Right lobe of liver (tissue), 6 donors: ENCODE results near the gene FAM13B. TPM values are rescaled to one million over a fixed set of nuclear protein-coding genes. Genes with fewer than 3 reads are reported as not detected.

Experiments
- ATAC-seq, 4 donors: fragments of 200-7000 bp; cut with Tn5 transposase; one replicate each; pipeline ENCODE4 v1.9.1; 2020; ENCODE audit warnings: mild to moderate bottlenecking in 4 of 4, moderate library complexity in 4 of 4
- DNase-seq, 3 donors: peaks; one replicate each; pipeline ENCODE4 v3.0.0-alpha.2; 2020
- H3K27ac ChIP-seq, 3 donors: fragments of 200-600 bp; one replicate each; pipeline ENCODE4 v1.8.0; 2022
- H3K27me3 ChIP-seq, 2 donors: fragments of 200-600 bp; one replicate each; pipeline ENCODE4 v1.8.0; 2022
- H3K36me3 ChIP-seq, 4 donors: fragments of 200-600 bp; sonication (generic) in 1 of 4; one replicate each; pipeline versions ENCODE4 v1.5.1 to v1.8.0; 2017 to 2022; ENCODE audit warnings: control low read depth in 1 of 4
- H3K4me1 ChIP-seq, 4 donors: fragments of 200-600 bp; sonication (generic) in 1 of 4; one replicate each; pipeline versions ENCODE4 v1.5.1 to v1.8.0; 2017 to 2022; ENCODE audit warnings: control low read depth in 1 of 4
- H3K4me3 ChIP-seq, 3 donors: fragments of 200-600 bp; one replicate each; pipeline ENCODE4 v1.8.0; 2022
- H3K9me3 ChIP-seq, 4 donors: fragments of 200-600 bp; sonication (generic) in 1 of 4; one replicate each; pipeline versions ENCODE4 v1.5.1 to v1.8.0; 2017 to 2022; ENCODE audit warnings: control low read depth in 1 of 4
- POLR2A ChIP-seq: fragments of 450-650 bp; IDR thresholded peaks from one replicate; pipeline ENCODE4 v1.6.1; 2017; ENCODE audit warnings: antibody characterized with exemption, mild to moderate bottlenecking
- WGBS: methylation state at CpG from one replicate; pipeline ENCODE4 v1.1.6; 2018; ENCODE audit warnings: low coverage, low lambda C conversion rate; ENCODE audit not compliant: insufficient coverage; ENCODE audit errors: missing lambda C conversion rate; 5-methylcytosine and 5-hydroxymethylcytosine counted together
- intact Hi-C, 2 donors: fragments of 100-400 bp; cut with DNase I; formaldehyde crosslinking; loops; one replicate each; pipeline versions ENCODE4 v1.11.2 to v1.14.1; 2022
- total RNA-seq, 6 experiments: library from RNA; depleted of rRNA in 2 of 6; stranded (reverse); fragments of >200 nt in 2 of 6; fragmentation: NEBNext Ultra II Directional in 3 of 6; extraction: Animal tissue kit (Norgen Biotek cat#: 25700) in 3 of 6; gene quantifications; one replicate each; pipeline versions ENCODE4 v1.1.0 to v1.2.4, GENCODE V29; 2016 to 2023
- TF ChIP-seq, protein P1 (sequence below), 4 donors: fragments of 200-600 bp in 3 of 4; fragments of 450-650 bp in 1 of 4; IDR thresholded peaks; one replicate each; pipeline versions ENCODE4 v1.5.1 to v1.8.0; 2016 to 2022; ENCODE audit warnings: antibody characterized with exemption in 4 of 4, mild to moderate bottlenecking in 2 of 4
- donor health status: DM: no; HTN: yes; CAD: no.
- donor health status: DM: no; HTN: no; CAD: no.
- donor health status: DM: no; HTN: no; CAD: no.
- donor health status: DM: no; HTN: yes; CAD: no.
- donor health status: DM: no; HTN: yes; CAD: no.

The FAM13B gene
- total RNA-seq, 6 experiments from 2014 or later = 6.0 to 12.4 (median 6.5) TPM

DNA sequence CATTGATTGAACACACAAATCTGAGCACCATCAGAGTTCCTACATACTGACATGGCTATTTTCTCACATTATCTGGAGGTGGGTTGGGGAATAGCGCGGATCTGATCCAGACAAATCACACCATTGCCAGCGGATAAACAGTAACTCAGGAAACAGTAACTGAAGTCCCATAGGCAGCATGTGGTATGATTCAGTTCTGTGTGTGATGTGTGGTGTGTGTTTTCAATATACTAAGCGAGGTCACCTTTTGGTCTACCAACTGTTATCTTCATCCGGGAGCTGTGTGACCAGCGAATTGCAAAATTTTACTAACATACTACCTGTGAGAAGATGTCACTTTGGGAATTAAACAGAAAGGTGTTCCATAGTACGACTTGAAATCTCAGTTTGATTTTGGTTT lies 93.5 kb downstream of the FAM13B start:
- WGBS = 76% methylated on average over 5 of the region's 7 CpGs
- Histone ChIP-seq H3K9me3 (no peaks in the 10 kb centered on the region), H3K27me3 (no peaks in the 10 kb centered on the region), H3K4me1 (no peaks in the 10 kb centered on the region), H3K36me3 (peaks cover 0 to 47% (median 13%) of the 10 kb centered on the region in 4 donors), H3K4me3 (no peak overlapping the region), H3K27ac (no peak overlapping the region)
- DNase-seq (no peak), ATAC-seq (no peak)
- TF ChIP-seq, protein P1, sequence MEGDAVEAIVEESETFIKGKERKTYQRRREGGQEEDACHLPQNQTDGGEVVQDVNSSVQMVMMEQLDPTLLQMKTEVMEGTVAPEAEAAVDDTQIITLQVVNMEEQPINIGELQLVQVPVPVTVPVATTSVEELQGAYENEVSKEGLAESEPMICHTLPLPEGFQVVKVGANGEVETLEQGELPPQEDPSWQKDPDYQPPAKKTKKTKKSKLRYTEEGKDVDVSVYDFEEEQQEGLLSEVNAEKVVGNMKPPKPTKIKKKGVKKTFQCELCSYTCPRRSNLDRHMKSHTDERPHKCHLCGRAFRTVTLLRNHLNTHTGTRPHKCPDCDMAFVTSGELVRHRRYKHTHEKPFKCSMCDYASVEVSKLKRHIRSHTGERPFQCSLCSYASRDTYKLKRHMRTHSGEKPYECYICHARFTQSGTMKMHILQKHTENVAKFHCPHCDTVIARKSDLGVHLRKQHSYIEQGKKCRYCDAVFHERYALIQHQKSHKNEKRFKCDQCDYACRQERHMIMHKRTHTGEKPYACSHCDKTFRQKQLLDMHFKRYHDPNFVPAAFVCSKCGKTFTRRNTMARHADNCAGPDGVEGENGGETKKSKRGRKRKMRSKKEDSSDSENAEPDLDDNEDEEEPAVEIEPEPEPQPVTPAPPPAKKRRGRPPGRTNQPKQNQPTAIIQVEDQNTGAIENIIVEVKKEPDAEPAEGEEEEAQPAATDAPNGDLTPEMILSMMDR (IDR thresholded peaks at IDR 0.05) = no peak
- TF ChIP-seq POLR2A = no peak
- intact Hi-C loops = no loop called here

DNA sequence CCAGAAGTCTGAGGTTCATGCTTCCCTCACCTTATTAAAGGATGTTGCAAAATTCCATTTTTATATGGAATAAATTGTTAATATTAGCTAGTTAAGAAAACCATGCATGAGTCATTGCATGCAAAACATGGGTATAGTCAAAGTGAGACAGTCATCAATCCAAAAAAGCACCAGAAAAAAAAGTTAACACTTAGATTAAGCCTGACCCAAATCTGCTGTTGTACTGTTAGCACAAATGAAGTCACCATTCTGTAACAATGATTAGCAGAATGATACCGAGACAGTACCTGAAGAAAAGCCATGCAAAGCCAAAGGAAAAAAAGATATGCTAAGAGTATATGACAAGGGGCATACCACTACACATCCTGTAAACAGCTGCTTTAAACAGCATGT lies 94.1 kb downstream of the FAM13B start:
- TF ChIP-seq POLR2A = no peak
- TF ChIP-seq, protein P1 (IDR thresholded peaks at IDR 0.05) = no peak
- Histone ChIP-seq H3K36me3 (peaks cover 0 to 47% (median 13%) of the 10 kb centered on the region in 4 donors), H3K27ac (no peak overlapping the region), H3K4me3 (no peak overlapping the region), H3K27me3 (no peaks in the 10 kb centered on the region), H3K4me1 (no peaks in the 10 kb centered on the region), H3K9me3 (no peaks in the 10 kb centered on the region)
- ATAC-seq (no peak), DNase-seq (no peak)
- 100% methylated on average over 1 of the region's 1 CpG for WGBS
- intact Hi-C loops = no loop called here

DNA sequence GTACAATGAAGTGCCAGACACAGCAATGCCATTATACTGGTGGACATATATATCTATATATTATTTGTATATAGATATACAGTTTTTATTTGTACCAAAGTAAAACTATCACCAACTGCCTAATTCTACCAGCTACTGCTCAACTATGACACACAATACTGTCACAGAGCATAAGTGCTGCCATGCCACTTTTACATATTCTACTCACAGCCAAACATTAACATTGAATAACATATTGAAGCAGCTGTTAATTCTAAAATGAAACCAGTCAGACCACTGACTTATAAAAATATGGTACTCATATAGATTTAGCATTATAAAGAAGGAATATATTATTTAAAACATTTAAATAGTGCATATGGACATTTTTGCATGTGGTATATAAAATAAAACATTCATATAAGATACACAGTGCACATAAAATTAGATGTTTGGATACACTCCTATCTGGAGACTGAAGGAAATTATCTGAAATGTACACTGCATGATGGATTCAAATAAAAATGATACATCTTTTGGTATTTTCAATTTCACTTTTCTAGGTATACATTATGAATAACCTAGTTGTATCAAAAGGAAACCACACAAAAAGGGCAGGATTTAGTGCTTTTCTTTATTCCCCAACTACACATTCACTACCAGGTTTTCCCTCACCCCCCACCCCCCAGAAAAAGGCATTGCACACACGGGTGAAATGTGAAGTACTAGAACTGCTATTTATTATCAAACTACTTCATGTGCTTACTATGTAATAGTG lies 94.7 kb downstream of the FAM13B start:
- Histone ChIP-seq H3K4me1 (no peaks in the 10 kb centered on the region), H3K4me3 (no peak overlapping the region), H3K27ac (no peak overlapping the region), H3K9me3 (no peaks in the 10 kb centered on the region), H3K36me3 (peaks cover 0 to 46% (median 13%) of the 10 kb centered on the region in 4 donors), H3K27me3 (no peaks in the 10 kb centered on the region)
- no peak for DNase-seq
- intact Hi-C loops = no loop called here
- TF ChIP-seq POLR2A = no peak
- TF ChIP-seq, protein P1 (IDR thresholded peaks at IDR 0.05) = no peak
- ATAC-seq = no peak
- WGBS = 80% methylated on average over 1 of the region's 1 CpG

DNA sequence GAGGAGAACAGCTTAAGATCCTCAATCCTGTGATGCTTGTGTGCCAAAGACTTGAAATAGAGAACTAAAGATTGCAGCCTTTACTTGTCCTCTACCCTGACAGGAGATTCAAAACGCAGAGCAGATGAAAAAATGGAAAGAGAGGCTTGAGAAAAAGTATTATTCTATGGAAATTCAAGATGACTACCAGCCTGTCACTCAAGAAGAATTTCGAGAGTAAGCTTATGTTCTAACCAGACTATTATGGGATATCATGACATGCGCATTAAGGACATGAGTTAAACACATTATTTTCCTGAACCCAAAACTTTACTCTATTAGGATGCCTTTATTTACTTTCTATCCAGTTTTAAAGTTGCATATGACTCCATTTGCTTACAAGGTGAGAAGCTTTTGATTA lies 97.2 kb downstream of the FAM13B start:
- no peak for ATAC-seq
- H3K4me3 ChIP-seq = no peak overlapping the region
- WGBS = 88% methylated on average over 1 of the region's 3 CpGs
- TF ChIP-seq POLR2A = no peak
- TF ChIP-seq, protein P1 (IDR thresholded peaks at IDR 0.05) = no peak
- no peaks in the 10 kb centered on the region for H3K4me1 ChIP-seq
- H3K27ac ChIP-seq = no peak overlapping the region
- no peaks in the 10 kb centered on the region for H3K27me3 ChIP-seq
- H3K9me3 ChIP-seq = no peaks in the 10 kb centered on the region
- intact Hi-C loops = no loop called here
- peaks cover 0 to 22% (median 11%) of the 10 kb centered on the region in 4 donors for H3K36me3 ChIP-seq
- no peak for DNase-seq
